Measurements from ENCODE around the gene MAPRE2.
"Not testable (repeated sequence)": the region's sequence is repeated elsewhere in the genome, so short reads cannot be mapped to it uniquely, and the experiment has no call there.

Gene MAPRE2

GRCh38 chr18:35142275-35142615, 101.0 kb downstream of the MAPRE2 start:
- Histone ChIP-seq H3K9ac (ENCODE audit: low read length) (no peak overlapping the region), H3K27me3 (ENCODE audit: low read length) (no peaks in the 10 kb centered on the region), H4K20me1 (ENCODE audit: low read depth, low read length) (no peaks in the 10 kb centered on the region), H3K9me3 (ENCODE audit: insufficient read depth, low read length) (no peaks in the 10 kb centered on the region), H3F3A (ENCODE audit: insufficient read depth) (no peaks in the 10 kb centered on the region), H3K9me2 (replicated peaks; ENCODE audit: insufficient read depth, low read length) (no peaks in the 10 kb centered on the region), H3K36me3 (ENCODE audit: low read length) (no peaks in the 10 kb centered on the region), H3K4me2 (ENCODE audit: low read depth, low read length, poor library complexity, severe bottlenecking) (no peak overlapping the region), H3K79me2 (ENCODE audit: insufficient read depth, low read length) (no peaks in the 10 kb centered on the region), H2AFZ (ENCODE audit: low read depth, low read length, severe bottlenecking) (no peak overlapping the region), H3K27ac (ENCODE audit: low read depth, low read length) (peak overlapping the region; percentile 58), H3K4me3 (ENCODE audit: insufficient read depth, low read length, poor library complexity, severe bottlenecking) (no peak overlapping the region)
- TF ChIP-seq EZH2phosphoT487 (conservative IDR thresholded peaks at IDR 0.05; ENCODE audit: low read length) = no peak
- TF ChIP-seq, protein P1, sequence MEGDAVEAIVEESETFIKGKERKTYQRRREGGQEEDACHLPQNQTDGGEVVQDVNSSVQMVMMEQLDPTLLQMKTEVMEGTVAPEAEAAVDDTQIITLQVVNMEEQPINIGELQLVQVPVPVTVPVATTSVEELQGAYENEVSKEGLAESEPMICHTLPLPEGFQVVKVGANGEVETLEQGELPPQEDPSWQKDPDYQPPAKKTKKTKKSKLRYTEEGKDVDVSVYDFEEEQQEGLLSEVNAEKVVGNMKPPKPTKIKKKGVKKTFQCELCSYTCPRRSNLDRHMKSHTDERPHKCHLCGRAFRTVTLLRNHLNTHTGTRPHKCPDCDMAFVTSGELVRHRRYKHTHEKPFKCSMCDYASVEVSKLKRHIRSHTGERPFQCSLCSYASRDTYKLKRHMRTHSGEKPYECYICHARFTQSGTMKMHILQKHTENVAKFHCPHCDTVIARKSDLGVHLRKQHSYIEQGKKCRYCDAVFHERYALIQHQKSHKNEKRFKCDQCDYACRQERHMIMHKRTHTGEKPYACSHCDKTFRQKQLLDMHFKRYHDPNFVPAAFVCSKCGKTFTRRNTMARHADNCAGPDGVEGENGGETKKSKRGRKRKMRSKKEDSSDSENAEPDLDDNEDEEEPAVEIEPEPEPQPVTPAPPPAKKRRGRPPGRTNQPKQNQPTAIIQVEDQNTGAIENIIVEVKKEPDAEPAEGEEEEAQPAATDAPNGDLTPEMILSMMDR (IDR thresholded peaks at IDR 0.05; ENCODE audit: insufficient read depth, low read length, poor library complexity, severe bottlenecking) = no peak

DNA sequence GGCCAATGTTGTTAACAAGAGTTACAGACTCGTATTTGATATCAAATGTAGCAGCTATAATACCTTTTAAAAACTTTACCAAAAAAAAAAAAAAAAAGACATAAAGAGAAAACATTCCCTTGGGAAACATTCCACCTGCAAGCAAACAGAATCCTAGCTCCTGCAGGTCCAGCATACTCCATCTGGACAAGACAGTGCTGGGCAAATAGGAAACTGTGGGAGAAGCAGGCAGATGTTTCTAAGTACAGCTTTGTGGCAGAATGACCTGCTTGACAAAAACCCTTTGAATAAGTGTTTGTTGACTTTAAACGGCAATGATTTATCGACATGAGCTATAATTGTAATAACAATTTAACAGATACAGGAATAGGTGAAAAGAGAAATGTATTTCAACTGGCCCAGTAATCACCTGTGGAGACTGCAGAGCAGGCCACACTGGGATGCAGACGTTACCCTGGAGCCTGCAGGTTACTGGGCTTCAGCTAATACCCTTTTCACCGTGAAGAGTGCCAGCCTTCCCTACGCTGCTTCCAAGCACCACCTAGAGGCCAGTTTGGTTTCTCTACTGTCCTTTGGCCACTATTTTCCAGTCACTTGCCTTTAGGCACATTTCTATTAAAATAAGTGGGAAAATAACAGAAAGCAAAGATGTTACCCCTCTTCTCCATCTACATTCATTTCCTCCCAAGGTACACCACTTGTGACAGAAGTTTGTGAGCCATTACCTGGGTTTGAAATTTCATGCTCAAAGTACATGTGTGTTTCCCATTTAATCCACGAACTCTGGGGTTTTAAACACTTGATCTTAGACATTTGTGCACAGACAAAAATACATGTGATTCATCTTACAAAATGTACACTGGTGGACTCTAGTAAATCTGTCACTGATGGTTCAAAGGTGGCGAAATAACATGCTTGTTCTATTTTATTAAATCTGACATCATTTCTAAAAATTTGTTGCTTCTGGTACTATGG, 102.7 kb downstream of the MAPRE2 start:
- Histone ChIP-seq H3K9ac (ENCODE audit: low read length) (no peak overlapping the region), H3K36me3 (ENCODE audit: low read length) (no peaks in the 10 kb centered on the region), H3K27me3 (ENCODE audit: low read length) (no peaks in the 10 kb centered on the region), H3F3A (ENCODE audit: insufficient read depth) (no peaks in the 10 kb centered on the region), H3K4me3 (ENCODE audit: insufficient read depth, low read length, poor library complexity, severe bottlenecking) (no peak overlapping the region), H3K4me2 (ENCODE audit: low read depth, low read length, poor library complexity, severe bottlenecking) (no peak overlapping the region), H3K9me2 (replicated peaks; ENCODE audit: insufficient read depth, low read length) (no peaks in the 10 kb centered on the region), H4K20me1 (ENCODE audit: low read depth, low read length) (no peaks in the 10 kb centered on the region), H2AFZ (ENCODE audit: low read depth, low read length, severe bottlenecking) (no peak overlapping the region), H3K9me3 (ENCODE audit: insufficient read depth, low read length) (no peaks in the 10 kb centered on the region), H3K27ac (ENCODE audit: low read depth, low read length) (no peak overlapping the region), H3K79me2 (ENCODE audit: insufficient read depth, low read length) (no peaks in the 10 kb centered on the region)
- TF ChIP-seq, protein P1 (IDR thresholded peaks at IDR 0.05; ENCODE audit: insufficient read depth, low read length, poor library complexity, severe bottlenecking) = peak; percentile 53
- TF ChIP-seq EZH2phosphoT487 (conservative IDR thresholded peaks at IDR 0.05; ENCODE audit: low read length) = no peak

DNA sequence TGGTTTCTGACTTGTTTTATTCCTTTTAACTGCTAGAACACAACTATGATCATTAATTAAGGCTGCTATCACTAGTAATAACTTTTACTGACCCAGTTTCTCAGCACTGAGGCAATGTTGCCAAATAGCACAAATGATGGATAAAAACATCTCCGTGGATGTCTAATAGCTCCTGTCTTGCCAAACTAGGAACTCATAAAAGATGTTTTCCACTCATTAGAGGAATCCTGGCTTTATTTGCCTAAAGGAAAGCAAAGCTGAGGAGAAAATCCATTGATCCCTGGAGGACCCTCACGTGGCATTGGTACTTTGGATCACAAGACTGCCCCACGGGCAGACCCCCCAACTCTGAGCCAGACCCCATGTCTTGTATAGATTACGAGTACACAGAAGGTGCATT, 103.5 kb downstream of the MAPRE2 start:
- no peak overlapping the region for H3K4me2 ChIP-seq (ENCODE audit: low read depth, low read length, poor library complexity, severe bottlenecking)
- no peaks in the 10 kb centered on the region for H3K9me2 ChIP-seq (replicated peaks; ENCODE audit: insufficient read depth, low read length)
- no peak overlapping the region for H2AFZ ChIP-seq (ENCODE audit: low read depth, low read length, severe bottlenecking)
- H3K27me3 ChIP-seq (ENCODE audit: low read length) = no peaks in the 10 kb centered on the region
- TF ChIP-seq, protein P1 (IDR thresholded peaks at IDR 0.05; ENCODE audit: insufficient read depth, low read length, poor library complexity, severe bottlenecking) = no peak
- no peak for TF ChIP-seq EZH2phosphoT487 (conservative IDR thresholded peaks at IDR 0.05; ENCODE audit: low read length)
- no peak overlapping the region for H3K4me3 ChIP-seq (ENCODE audit: insufficient read depth, low read length, poor library complexity, severe bottlenecking)
- no peaks in the 10 kb centered on the region for H4K20me1 ChIP-seq (ENCODE audit: low read depth, low read length)
- no peaks in the 10 kb centered on the region for H3K9me3 ChIP-seq (ENCODE audit: insufficient read depth, low read length)
- H3K79me2 ChIP-seq (ENCODE audit: insufficient read depth, low read length) = no peaks in the 10 kb centered on the region
- H3K36me3 ChIP-seq (ENCODE audit: low read length) = no peaks in the 10 kb centered on the region
- no peak overlapping the region for H3K27ac ChIP-seq (ENCODE audit: low read depth, low read length)
- H3F3A ChIP-seq (ENCODE audit: insufficient read depth) = no peaks in the 10 kb centered on the region
- H3K9ac ChIP-seq (ENCODE audit: low read length) = no peak overlapping the region

- not testable (repeated sequence) for H3K27ac ChIP-seq (ENCODE audit: low read depth, low read length); H3K4me3 ChIP-seq (ENCODE audit: insufficient read depth, low read length, poor library complexity, severe bottlenecking); H3K79me2 ChIP-seq (ENCODE audit: insufficient read depth, low read length); H3K36me3 ChIP-seq (ENCODE audit: low read length); H3F3A ChIP-seq (ENCODE audit: insufficient read depth); H3K9me3 ChIP-seq (ENCODE audit: insufficient read depth, low read length); H4K20me1 ChIP-seq (ENCODE audit: low read depth, low read length); H3K9me2 ChIP-seq (replicated peaks; ENCODE audit: insufficient read depth, low read length); H2AFZ ChIP-seq (ENCODE audit: low read depth, low read length, severe bottlenecking); H3K27me3 ChIP-seq (ENCODE audit: low read length); H3K4me2 ChIP-seq (ENCODE audit: low read depth, low read length, poor library complexity, severe bottlenecking); H3K9ac ChIP-seq (ENCODE audit: low read length)
Observed at GRCh38 chr18:35150195-35150594, 109.0 kb downstream of the MAPRE2 start.

All from SU-DHL-6 (cell line).